Fibroblast of lung (primary cell): Measurements from ENCODE around the gene PCDH15. TPM values are rescaled to one million over a fixed set of nuclear protein-coding genes. Genes with fewer than 3 reads are reported as not detected.

Experiments
- DNase-seq, 2 donors: peaks; one replicate each; pipeline versions ENCODE4 v3.0.0 to v3.0.0-alpha.2; 2010; ENCODE audit warnings: low read depth in 2 of 2
- H2AFZ ChIP-seq: 2 replicates; pipeline ENCODE4 v1.5.1; 2012; ENCODE audit warnings: low read length, control low read depth, inconsistent platforms
- H3K27ac ChIP-seq: 2 replicates; pipeline ENCODE4 v1.5.1; 2011; ENCODE audit warnings: low read length, control low read depth; ENCODE audit not compliant: insufficient read depth
- H3K27me3 ChIP-seq: 2 replicates; pipeline ENCODE4 v1.5.1; 2011; ENCODE audit warnings: mild to moderate bottlenecking, low read length; ENCODE audit not compliant: control insufficient read depth, insufficient read depth
- H3K36me3 ChIP-seq: 2 replicates; pipeline ENCODE4 v1.5.1; 2011; ENCODE audit warnings: low read length; ENCODE audit not compliant: control insufficient read depth, insufficient read depth
- H3K4me1 ChIP-seq: 2 replicates; pipeline ENCODE4 v1.5.1; 2011; ENCODE audit warnings: low read length; ENCODE audit not compliant: control insufficient read depth, insufficient read depth; ENCODE audit errors: extremely low read depth
- H3K4me2 ChIP-seq: 2 replicates; pipeline ENCODE4 v1.5.1; 2011; ENCODE audit warnings: low read length, control low read depth; ENCODE audit not compliant: insufficient read depth; ENCODE audit errors: extremely low read depth
- H3K4me3 ChIP-seq, 4 experiments: fragments of 200-600 bp in 1 of 4; sonication (generic) in 1 of 4; replicated peaks in 1 of 4; 2 replicates each; pipeline ENCODE4 v1.5.1; 2011 to 2016; ENCODE audit warnings: low read length in 4 of 4, low read depth in 3 of 4, mild to moderate bottlenecking in 3 of 4, control low read depth in 2 of 4, inconsistent platforms in 1 of 4, mixed read lengths in 1 of 4; ENCODE audit not compliant: insufficient read depth in 1 of 4; ENCODE audit errors: control extremely low read depth in 1 of 4
- H3K79me2 ChIP-seq: 2 replicates; pipeline ENCODE4 v1.5.1; 2012; ENCODE audit warnings: mild to moderate bottlenecking, low read length, inconsistent platforms; ENCODE audit not compliant: control insufficient read depth, insufficient read depth
- H3K9ac ChIP-seq: 2 replicates; pipeline ENCODE4 v1.5.1; 2011; ENCODE audit warnings: mild to moderate bottlenecking, low read length, control low read depth; ENCODE audit not compliant: insufficient read depth
- H3K9me3 ChIP-seq: 2 replicates; pipeline ENCODE4 v1.5.1; 2012; ENCODE audit warnings: low read depth, low read length; ENCODE audit not compliant: control insufficient read depth, insufficient read depth
- H4K20me1 ChIP-seq: 2 replicates; pipeline ENCODE4 v1.5.1; 2011; ENCODE audit warnings: low read length; ENCODE audit not compliant: control insufficient read depth, insufficient read depth; ENCODE audit errors: extremely low read depth
- CTCF ChIP-seq, 2 donors: IDR thresholded peaks in 1 of 2; conservative IDR thresholded peaks in 1 of 2; 1 replicate in 1 of 2; 2 replicates in 1 of 2; pipeline ENCODE4 v1.5.1; 2011 to 2012; ENCODE audit warnings: low read length in 2 of 2, control low read depth in 1 of 2, inconsistent platforms in 1 of 2, low read depth in 1 of 2, mild to moderate bottlenecking in 1 of 2
- EZH2 ChIP-seq: IDR thresholded peaks from 2 replicates; pipeline ENCODE4 v1.5.1; 2012; ENCODE audit warnings: low read length, control low read depth, mild to moderate bottlenecking; ENCODE audit errors: missing control alignments
- polyA plus RNA-seq, 2 donors: library from polyadenylated mRNA; depleted of rRNA in 1 of 2; stranded (reverse) in 1 of 2; unstranded in 1 of 2; fragments of >200 nt; gene quantifications; 2 replicates each; pipeline ENCODE4 v1.2.1, GENCODE V29; 2011 to 2012; ENCODE audit warnings: missing spikeins in 1 of 2
- total RNA-seq: library from RNA; depleted of rRNA; stranded (reverse); fragments of >200 nt; gene quantifications from 2 replicates; pipeline ENCODE4 v1.2.1, GENCODE V29; 2014

The PCDH15 gene
- total and polyA plus RNA-seq, 2 donors (not counting 1 experiment from before 2014, with no cell fraction given) = under 0.01 TPM; not detected in 1

- no peak overlapping the region for H2AFZ ChIP-seq
- no peak overlapping the region for H3K27ac ChIP-seq
- H3K79me2 ChIP-seq = no peaks in the 10 kb centered on the region
Measured at GRCh38 chr10:53990799-53991238, 810.2 kb downstream of the PCDH15 start.

GRCh38 chr10:53983431-53983830 lies 817.6 kb downstream of the PCDH15 start:
- H3K9ac ChIP-seq = no peak overlapping the region
- no peaks in the 10 kb centered on the region for H3K27me3 ChIP-seq

More at GRCh38 chr10:53990799-53991238, 810.2 kb downstream of the PCDH15 start:
- no peak for DNase-seq
- Histone ChIP-seq H3K4me3 (no peak overlapping the region), H3K9ac (no peak overlapping the region), H3K4me1 (no peaks in the 10 kb centered on the region), H3K9me3 (no peaks in the 10 kb centered on the region), H4K20me1 (no peaks in the 10 kb centered on the region), H3K36me3 (no peaks in the 10 kb centered on the region), H3K27me3 (no peaks in the 10 kb centered on the region), H3K4me2 (no peak overlapping the region)
- TF ChIP-seq CTCF (conservative IDR thresholded peaks at IDR 0.05 in 1 of 2, IDR thresholded peaks at IDR 0.05 in 1 of 2; ENCODE audit: low read depth in 1 of 2, low read length in 2 of 2) = no peak
- no peak for TF ChIP-seq EZH2

GRCh38 chr10:53980210-53980609 lies 820.8 kb downstream of the PCDH15 start:
- Histone ChIP-seq H3K9ac (no peak overlapping the region), H3K9me3 (no peaks in the 10 kb centered on the region), H3K27ac (no peak overlapping the region), H3K27me3 (no peaks in the 10 kb centered on the region), H3K4me3 (no peak overlapping the region), H3K4me1 (no peaks in the 10 kb centered on the region), H3K4me2 (no peak overlapping the region), H3K36me3 (no peaks in the 10 kb centered on the region), H2AFZ (no peak overlapping the region), H3K79me2 (no peaks in the 10 kb centered on the region), H4K20me1 (no peaks in the 10 kb centered on the region)
- TF ChIP-seq CTCF (conservative IDR thresholded peaks at IDR 0.05 in 1 of 2, IDR thresholded peaks at IDR 0.05 in 1 of 2; ENCODE audit: low read depth in 1 of 2, low read length in 2 of 2) (no peak), EZH2 (no peak)
- no peak for DNase-seq

More at GRCh38 chr10:53983431-53983830, 817.6 kb downstream of the PCDH15 start:
- Histone ChIP-seq H3K27ac (no peak overlapping the region), H3K4me1 (no peaks in the 10 kb centered on the region), H3K4me3 (no peak overlapping the region), H3K4me2 (no peak overlapping the region), H2AFZ (no peak overlapping the region), H3K36me3 (no peaks in the 10 kb centered on the region), H3K9me3 (no peaks in the 10 kb centered on the region), H4K20me1 (no peaks in the 10 kb centered on the region), H3K79me2 (no peaks in the 10 kb centered on the region)
- TF ChIP-seq EZH2 (no peak), CTCF (conservative IDR thresholded peaks at IDR 0.05 in 1 of 2, IDR thresholded peaks at IDR 0.05 in 1 of 2; ENCODE audit: low read depth in 1 of 2, low read length in 2 of 2) (no peak)
- DNase-seq = no peak
